ENCODE results near the gene CTU1. TPM values are rescaled to one million over a fixed set of nuclear protein-coding genes. Genes with fewer than 3 reads are reported as not detected.

Gene CTU1
- total RNA-seq, 1 experiment from 2014 or later, result 9.3 TPM

DNA sequence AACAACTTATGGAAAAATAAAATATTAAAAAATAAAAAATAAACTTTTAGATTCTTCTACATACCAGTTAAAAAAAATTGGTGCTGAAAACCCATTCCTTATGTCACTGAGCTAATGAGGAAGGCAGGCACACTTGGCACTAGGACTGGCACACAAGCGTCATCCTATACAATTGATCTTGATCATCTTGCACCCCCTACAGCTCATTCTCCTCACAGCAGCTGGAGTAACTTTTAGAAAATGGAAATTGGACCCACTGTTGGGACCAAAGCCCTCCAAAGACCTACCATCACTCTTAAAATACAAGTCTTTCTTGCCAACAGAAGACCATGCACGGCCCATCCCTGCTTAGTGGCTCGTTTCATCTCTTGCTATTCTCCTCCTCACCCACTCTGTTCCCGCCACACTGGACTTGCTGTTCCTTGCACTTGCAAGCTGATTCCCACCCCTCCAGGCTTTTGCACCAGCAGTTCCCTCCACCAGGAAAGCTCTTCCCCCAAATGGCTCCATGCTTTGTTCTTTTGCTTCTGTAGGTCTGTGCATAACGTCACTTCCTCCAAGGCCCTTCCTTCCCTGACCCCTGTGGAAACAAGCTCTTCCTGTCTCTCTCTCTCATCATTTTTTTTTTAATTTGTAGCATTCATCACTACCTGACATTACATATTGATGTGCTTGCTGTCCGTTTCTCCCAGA, 11.6 kb downstream of the CTU1 start:
- ChIA-PET CTCF (interaction anchor here (0.6 to 1.8 kb wide), 4 partner anchors 22 to 75 kb away, joined by 3 to 13 read pairs (median 4); no protein-coding TSS in a partner anchor), POLR2A (no interaction called here)
- no peak for ATAC-seq
- in situ Hi-C loops (cut with HindIII; ENCODE audit: low pct_unique_long_range_greater_than_20kb, low sequenced_read_pairs), result no loop called here
- H3K4me3 ChIP-seq (ENCODE audit: low read depth in 2 of 2, low read length in 2 of 2), result no peak overlapping the region
- intact Hi-C loops (cut with micrococcal nuclease; ENCODE audit: unreplicated experiment), result loop anchor here (10.0 kb wide), 1 partner anchor 172 kb away; no protein-coding TSS in a partner anchor
- H3K36me3 ChIP-seq (ENCODE audit: control insufficient read depth, insufficient read depth, low read length), result no peaks in the 10 kb centered on the region
- no peaks in the 10 kb centered on the region for H3K27me3 ChIP-seq (ENCODE audit: control insufficient read depth, insufficient read depth, low read length)
- BruUV-seq (replicated peaks), result no TSS peak
- H3K4me1 ChIP-seq (ENCODE audit: control insufficient read depth, insufficient read depth, low read length), result no peaks in the 10 kb centered on the region; the same call in 1 of the 2 replicates
- TF ChIP-seq TCF7L2 (IDR thresholded peaks at IDR 0.05; ENCODE audit: low read depth, low read length), result no peak
- TF ChIP-seq, protein P1, sequence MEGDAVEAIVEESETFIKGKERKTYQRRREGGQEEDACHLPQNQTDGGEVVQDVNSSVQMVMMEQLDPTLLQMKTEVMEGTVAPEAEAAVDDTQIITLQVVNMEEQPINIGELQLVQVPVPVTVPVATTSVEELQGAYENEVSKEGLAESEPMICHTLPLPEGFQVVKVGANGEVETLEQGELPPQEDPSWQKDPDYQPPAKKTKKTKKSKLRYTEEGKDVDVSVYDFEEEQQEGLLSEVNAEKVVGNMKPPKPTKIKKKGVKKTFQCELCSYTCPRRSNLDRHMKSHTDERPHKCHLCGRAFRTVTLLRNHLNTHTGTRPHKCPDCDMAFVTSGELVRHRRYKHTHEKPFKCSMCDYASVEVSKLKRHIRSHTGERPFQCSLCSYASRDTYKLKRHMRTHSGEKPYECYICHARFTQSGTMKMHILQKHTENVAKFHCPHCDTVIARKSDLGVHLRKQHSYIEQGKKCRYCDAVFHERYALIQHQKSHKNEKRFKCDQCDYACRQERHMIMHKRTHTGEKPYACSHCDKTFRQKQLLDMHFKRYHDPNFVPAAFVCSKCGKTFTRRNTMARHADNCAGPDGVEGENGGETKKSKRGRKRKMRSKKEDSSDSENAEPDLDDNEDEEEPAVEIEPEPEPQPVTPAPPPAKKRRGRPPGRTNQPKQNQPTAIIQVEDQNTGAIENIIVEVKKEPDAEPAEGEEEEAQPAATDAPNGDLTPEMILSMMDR (IDR thresholded peaks at IDR 0.05), result peak; percentile 6; the same call in 1 of the 2 replicates
- no peak overlapping the region for H3K27ac ChIP-seq (ENCODE audit: low read length)
- no peak for DNase-seq (ENCODE audit: low read depth, low spot score)
- H3K9me3 ChIP-seq (ENCODE audit: control insufficient read depth, insufficient read depth, low read depth, low read length), result no peaks in the 10 kb centered on the region

DNA sequence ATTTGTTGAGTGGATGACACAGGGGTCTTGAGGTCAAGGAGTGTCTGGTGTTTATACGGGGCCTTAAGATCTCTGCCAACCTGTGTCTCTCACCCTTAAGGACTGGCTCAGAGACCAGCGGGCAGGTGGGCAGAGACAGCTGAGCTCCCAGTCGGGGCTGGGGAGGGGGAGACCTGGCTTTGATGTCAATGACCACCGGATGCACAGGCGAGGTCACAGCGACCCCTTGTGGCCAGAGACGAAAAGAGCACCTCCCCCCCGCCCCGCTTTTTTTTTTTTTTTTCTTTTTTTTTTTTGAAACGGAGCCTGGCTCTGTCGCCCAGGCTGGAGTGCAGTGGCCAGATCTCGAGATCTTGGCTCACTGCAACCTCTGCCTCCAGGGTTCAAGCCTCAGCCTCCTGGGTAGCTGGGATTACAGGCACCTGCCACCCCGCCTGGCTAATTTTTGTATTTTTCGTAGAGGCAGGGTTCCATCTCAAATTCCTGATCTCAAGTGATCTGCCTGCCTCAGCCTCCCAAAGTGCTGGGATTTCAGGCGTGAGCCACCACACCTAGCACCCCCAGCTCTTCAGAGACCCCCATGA, 13.4 kb downstream of the CTU1 start:
- TF ChIP-seq TCF7L2 (IDR thresholded peaks at IDR 0.05; ENCODE audit: low read depth, low read length), result 0 out of 2 replicates have a peak, but pooled peaks have one; percentile 10
- TF ChIP-seq, protein P1 (IDR thresholded peaks at IDR 0.05), result peak; percentile 82
- TF ChIP-seq, protein P2, sequence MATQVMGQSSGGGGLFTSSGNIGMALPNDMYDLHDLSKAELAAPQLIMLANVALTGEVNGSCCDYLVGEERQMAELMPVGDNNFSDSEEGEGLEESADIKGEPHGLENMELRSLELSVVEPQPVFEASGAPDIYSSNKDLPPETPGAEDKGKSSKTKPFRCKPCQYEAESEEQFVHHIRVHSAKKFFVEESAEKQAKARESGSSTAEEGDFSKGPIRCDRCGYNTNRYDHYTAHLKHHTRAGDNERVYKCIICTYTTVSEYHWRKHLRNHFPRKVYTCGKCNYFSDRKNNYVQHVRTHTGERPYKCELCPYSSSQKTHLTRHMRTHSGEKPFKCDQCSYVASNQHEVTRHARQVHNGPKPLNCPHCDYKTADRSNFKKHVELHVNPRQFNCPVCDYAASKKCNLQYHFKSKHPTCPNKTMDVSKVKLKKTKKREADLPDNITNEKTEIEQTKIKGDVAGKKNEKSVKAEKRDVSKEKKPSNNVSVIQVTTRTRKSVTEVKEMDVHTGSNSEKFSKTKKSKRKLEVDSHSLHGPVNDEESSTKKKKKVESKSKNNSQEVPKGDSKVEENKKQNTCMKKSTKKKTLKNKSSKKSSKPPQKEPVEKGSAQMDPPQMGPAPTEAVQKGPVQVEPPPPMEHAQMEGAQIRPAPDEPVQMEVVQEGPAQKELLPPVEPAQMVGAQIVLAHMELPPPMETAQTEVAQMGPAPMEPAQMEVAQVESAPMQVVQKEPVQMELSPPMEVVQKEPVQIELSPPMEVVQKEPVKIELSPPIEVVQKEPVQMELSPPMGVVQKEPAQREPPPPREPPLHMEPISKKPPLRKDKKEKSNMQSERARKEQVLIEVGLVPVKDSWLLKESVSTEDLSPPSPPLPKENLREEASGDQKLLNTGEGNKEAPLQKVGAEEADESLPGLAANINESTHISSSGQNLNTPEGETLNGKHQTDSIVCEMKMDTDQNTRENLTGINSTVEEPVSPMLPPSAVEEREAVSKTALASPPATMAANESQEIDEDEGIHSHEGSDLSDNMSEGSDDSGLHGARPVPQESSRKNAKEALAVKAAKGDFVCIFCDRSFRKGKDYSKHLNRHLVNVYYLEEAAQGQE (IDR thresholded peaks at IDR 0.05; ENCODE audit: insufficient read depth in 1 of 2, low read depth in 2 of 2, low read length in 1 of 2), result no peak
- TF ChIP-seq POLR2AphosphoS5 (IDR thresholded peaks at IDR 0.05; ENCODE audit: low read depth, low read length), result no peak
- Histone ChIP-seq H3K27me3 (ENCODE audit: control insufficient read depth, insufficient read depth, low read length) (no peaks in the 10 kb centered on the region), H3K4me3 (ENCODE audit: low read depth in 2 of 2, low read length in 2 of 2) (no peak overlapping the region), H3K27ac (ENCODE audit: low read length) (no peak overlapping the region), H3K36me3 (ENCODE audit: control insufficient read depth, insufficient read depth, low read length) (no peaks in the 10 kb centered on the region), H3K9me3 (ENCODE audit: control insufficient read depth, insufficient read depth, low read depth, low read length) (no peaks in the 10 kb centered on the region), H3K4me1 (ENCODE audit: control insufficient read depth, insufficient read depth, low read length) (no peaks in the 10 kb centered on the region; the same call in 1 of the 2 replicates)
- DNase-seq (ENCODE audit: low read depth, low spot score) (no peak), ATAC-seq (no peak)
- ChIA-PET CTCF (interaction anchor here (0.6 to 0.7 kb wide), 2 partner anchors 9 to 575 kb away, joined by 6 to 8 read pairs; no protein-coding TSS in a partner anchor), POLR2A (no interaction called here)
- in situ Hi-C loops (cut with HindIII; ENCODE audit: low pct_unique_long_range_greater_than_20kb, low sequenced_read_pairs), result no loop called here
- no TSS peak for BruUV-seq (replicated peaks)
- intact Hi-C loops (cut with micrococcal nuclease; ENCODE audit: unreplicated experiment), result loop anchor here (2.0 to 10.0 kb wide), 2 partner anchors 74 to 170 kb away; no protein-coding TSS in a partner anchor

All from Panc1 (cell line).